HepG2 (cell line): ENCODE data around the gene COL4A6. TPM values are rescaled to one million over a fixed set of nuclear protein-coding genes. Genes with fewer than 3 reads are reported as not detected.

Experiments used
- ATAC-seq: fragments of 200-7000 bp; cut with Tn5 transposase; 3 replicates; pipeline ENCODE4 v1.9.1; 2020; ENCODE audit warnings: mild to moderate bottlenecking, moderate library complexity
- BruUV-seq: library from RNA; stranded (reverse); fragments of 400-500 nt; replicated peaks from 2 replicates; lab custom pipeline; 2021; lab: Mats Ljungman, UMichigan
- CTCF ChIA-PET: fragments of 300-600 bp; formaldehyde crosslinking; extraction: SDS; loops from one replicate; lab custom pipeline; 2021; ENCODE audit warnings: low total read pairs, inconsistent platforms, low intra/inter-chr PET ratio; lab: Yijun Ruan, JAX
- POLR2A ChIA-PET: fragments of 350-600 bp; sonication (Branson Sonifier 250); formaldehyde crosslinking; loops from one replicate; lab custom pipeline; 2020; ENCODE audit warnings: antibody characterized with exemption, inconsistent platforms; lab: Yijun Ruan, JAX
- DNase-seq: peaks from one replicate; pipeline ENCODE4 v3.0.0-alpha.2; 2015; ENCODE audit warnings: low spot score
- FAIRE-seq: peaks from 3 replicates; lab custom pipeline; 2011; peaks lifted over from hg19 to GRCh38; lab: Jason Lieb, UNC
- H2AFZ ChIP-seq: one replicate; pipeline ENCODE4 v1.6.1; 2011; ENCODE audit warnings: low read length, inconsistent platforms
- H3K27ac ChIP-seq: fragments of 300-600 bp; 3 replicates; pipeline ENCODE4 v1.8.0; 2011; ENCODE audit warnings: mixed run types, mild to moderate bottlenecking, mixed read lengths, low read length, inconsistent platforms; ENCODE audit not compliant: insufficient read depth; ENCODE audit errors: extremely low read length
- H3K27me3 ChIP-seq, 2 experiments: fragments of 200-600 bp in 1 of 2; 2 replicates in 1 of 2; 3 replicates in 1 of 2; pipeline versions ENCODE4 v1.6.0 to v1.8.0; 2011; ENCODE audit warnings: low read length in 2 of 2, mild to moderate bottlenecking in 2 of 2, moderate library complexity in 2 of 2, inconsistent platforms in 1 of 2; ENCODE audit not compliant: insufficient read depth in 2 of 2, control insufficient read depth in 1 of 2
- H3K36me3 ChIP-seq, 2 experiments: fragments of 200-600 bp in 1 of 2; replicated peaks in 1 of 2; 2 replicates in 1 of 2; 3 replicates in 1 of 2; pipeline versions ENCODE4 v1.5.1 to v1.8.0; 2011; ENCODE audit warnings: low read length in 2 of 2, inconsistent platforms in 1 of 2; ENCODE audit not compliant: insufficient read depth in 2 of 2, control insufficient read depth in 1 of 2
- H3K4me1 ChIP-seq: 2 replicates; pipeline ENCODE4 v1.5.1; 2012; ENCODE audit warnings: low read length, inconsistent platforms; ENCODE audit not compliant: insufficient read depth
- H3K4me2 ChIP-seq: 2 replicates; pipeline ENCODE4 v1.6.0; 2011; ENCODE audit warnings: low read depth, low read length, inconsistent platforms
- H3K4me3 ChIP-seq, 3 experiments: fragments of 200-600 bp in 1 of 3; sonication (generic), shearing (Covaris generic) in 1 of 3; replicated peaks in 1 of 3; 2 replicates each; pipeline ENCODE4 v1.5.1; 2011 to 2016; ENCODE audit warnings: low read length in 3 of 3, inconsistent platforms in 2 of 3, low read depth in 2 of 3, mild to moderate bottlenecking in 2 of 3, control low read depth in 1 of 3, mixed read lengths in 1 of 3; ENCODE audit not compliant: insufficient read depth in 1 of 3
- H3K79me2 ChIP-seq: one replicate; pipeline ENCODE4 v1.6.1; 2011; ENCODE audit warnings: low read length, inconsistent platforms; ENCODE audit not compliant: insufficient read depth
- H3K9ac ChIP-seq: 2 replicates; pipeline ENCODE4 v1.6.0; 2011; ENCODE audit warnings: mild to moderate bottlenecking, low read depth, low read length, inconsistent platforms; ENCODE audit not compliant: insufficient read depth
- H3K9me3 ChIP-seq: 2 replicates; pipeline ENCODE4 v1.5.1; 2012; ENCODE audit warnings: mild to moderate bottlenecking, low read length
- H4K20me1 ChIP-seq: 2 replicates; pipeline ENCODE4 v1.6.0; 2011; ENCODE audit warnings: inconsistent platforms, mild to moderate bottlenecking, low read length, moderate library complexity; ENCODE audit not compliant: insufficient read depth
- ATF7 ChIP-seq, 2 experiments: fragments of 450-650 bp in 1 of 2; sonication (generic) in 1 of 2; formaldehyde crosslinking in 1 of 2; IDR thresholded peaks; 2 replicates each; pipeline versions ENCODE4 v1.4.0 to v1.6.1; 2016 to 2020; ENCODE audit warnings: antibody characterized with exemption in 1 of 2, mild to moderate bottlenecking in 1 of 2, missing genetic modification reagents in 1 of 2
- EHMT2 ChIP-seq: fragments of 200-600 bp; sonication (generic); IDR thresholded peaks from 2 replicates; pipeline ENCODE4 v1.7.0; 2017; ENCODE audit warnings: antibody characterized with exemption, low read depth, low read length, borderline replicate concordance
- ELF3 ChIP-seq: IDR thresholded peaks from 2 replicates; pipeline ENCODE4 v1.6.1; 2016; ENCODE audit warnings: missing genetic modification reagents, missing compliant biosample characterization
- HNF4A ChIP-seq: sonication (generic); formaldehyde crosslinking; IDR thresholded peaks from 2 replicates; pipeline ENCODE4 v1.4.0; 2020; ENCODE audit warnings: missing genetic modification reagents
- IKZF1 ChIP-seq: fragments of 450-650 bp; IDR thresholded peaks from 2 replicates; pipeline ENCODE4 v1.7.1; 2016
- KLF9 ChIP-seq: IDR thresholded peaks from 2 replicates; pipeline ENCODE4 v1.6.1; 2016; ENCODE audit warnings: low read depth
- ONECUT2 ChIP-seq: sonication (generic); formaldehyde crosslinking; IDR thresholded peaks from 2 replicates; pipeline ENCODE4 v1.4.0; 2020; ENCODE audit warnings: missing genetic modification reagents
- PAF1 ChIP-seq: IDR thresholded peaks from 2 replicates; pipeline ENCODE4 v1.6.1; 2016; ENCODE audit warnings: missing genetic modification reagents, missing compliant biosample characterization
- ZNF383 ChIP-seq: sonication (generic); formaldehyde crosslinking; IDR thresholded peaks from 2 replicates; pipeline ENCODE4 v1.4.0; 2020; ENCODE audit warnings: missing genetic modification reagents, mild to moderate bottlenecking, borderline replicate concordance
- ZNF543 ChIP-seq: sonication (generic); formaldehyde crosslinking; IDR thresholded peaks from 2 replicates; pipeline ENCODE4 v1.4.0; 2020; ENCODE audit warnings: mild to moderate bottlenecking, missing genetic modification reagents
- ZNF556 ChIP-seq: sonication (generic); formaldehyde crosslinking; IDR thresholded peaks from 2 replicates; pipeline ENCODE4 v1.4.0; 2020; ENCODE audit warnings: mild to moderate bottlenecking, missing genetic modification reagents, borderline replicate concordance
- ZNF724P ChIP-seq: sonication (generic); formaldehyde crosslinking; IDR thresholded peaks from 2 replicates; pipeline ENCODE4 v1.8.0; 2022; ENCODE audit warnings: missing genetic modification reagents, borderline replicate concordance
- ZNF775 ChIP-seq: sonication (generic); formaldehyde crosslinking; IDR thresholded peaks from 2 replicates; pipeline ENCODE4 v1.4.0; 2020; ENCODE audit warnings: missing genetic modification reagents, mild to moderate bottlenecking, moderate library complexity, borderline replicate concordance
- ZSCAN25 ChIP-seq: sonication (generic); formaldehyde crosslinking; IDR thresholded peaks from 2 replicates; pipeline ENCODE4 v1.8.0; 2022; ENCODE audit warnings: mild to moderate bottlenecking, missing genetic modification reagents
- WGBS: methylation state at CpG from one replicate; pipeline ENCODE4 v1.1.6; 2017; ENCODE audit warnings: low lambda C conversion rate; 5-methylcytosine and 5-hydroxymethylcytosine counted together
- in situ Hi-C: cut with HindIII; loops from 2 replicates; pipeline ENCODE4 v1.10.0; 2017; ENCODE audit warnings: low pct_unique_long_range_greater_than_20kb; ENCODE audit not compliant: extremely low pct_ligation_motif_present
- intact Hi-C: fragments of 100-400 bp; cut with micrococcal nuclease; formaldehyde crosslinking; loops from one replicate; pipeline ENCODE4 v1.10.0; 2022; ENCODE audit not compliant: unreplicated experiment
- polyA plus RNA-seq, 8 experiments: library from polyadenylated mRNA; depleted of rRNA in 3 of 8; stranded (reverse) in 7 of 8; unstranded in 1 of 8; fragments of >200 nt; fragmentation: Illumina TruSeq in 4 of 8; extraction: Trizol in 4 of 8; gene quantifications; 2 replicates each; pipeline versions ENCODE4 v1.2.1 to v1.2.3, GENCODE V29; 2011 to 2016; ENCODE audit warnings: low read depth in 4 of 8, missing spikeins in 1 of 8, mixed read lengths in 1 of 8; ENCODE audit not compliant: insufficient read depth in 1 of 8
- total RNA-seq, 5 experiments: library from RNA; depleted of rRNA; stranded (reverse); fragments of >200 nt; fragmentation: Illumina TruSeq; extraction: Trizol; gene quantifications; 2 replicates each; pipeline ENCODE4 v1.2.3, GENCODE V29; 2016; ENCODE audit warnings: low read depth in 1 of 5
- TF ChIP-seq, protein P1 (sequence below): sonication (generic); formaldehyde crosslinking; conservative IDR thresholded peaks from 2 replicates; pipeline ENCODE4 v1.4.0; 2020; ENCODE audit warnings: mild to moderate bottlenecking, missing genetic modification reagents, moderate library complexity
- TF ChIP-seq, protein P2 (sequence below): sonication (generic); formaldehyde crosslinking; IDR thresholded peaks from 2 replicates; pipeline ENCODE4 v1.5.1; 2020; ENCODE audit warnings: missing genetic modification reagents, mild to moderate bottlenecking, borderline replicate concordance
- TF ChIP-seq, protein P3 (sequence below): sonication (generic); formaldehyde crosslinking; IDR thresholded peaks from 2 replicates; pipeline ENCODE4 v1.8.0; 2022; ENCODE audit warnings: mild to moderate bottlenecking, missing genetic modification reagents; ENCODE audit not compliant: insufficient replicate concordance
- TF ChIP-seq, protein P4 (sequence below): sonication (generic); formaldehyde crosslinking; IDR thresholded peaks from 2 replicates; pipeline ENCODE4 v1.4.0; 2020; ENCODE audit warnings: missing genetic modification reagents

The COL4A6 gene
- total and polyA plus RNA-seq, 2 of the 13 experiments (the other 11 are each of a cell fraction or from before 2014, with no cell fraction given), result 4.5 to 8.2 TPM

DNA sequence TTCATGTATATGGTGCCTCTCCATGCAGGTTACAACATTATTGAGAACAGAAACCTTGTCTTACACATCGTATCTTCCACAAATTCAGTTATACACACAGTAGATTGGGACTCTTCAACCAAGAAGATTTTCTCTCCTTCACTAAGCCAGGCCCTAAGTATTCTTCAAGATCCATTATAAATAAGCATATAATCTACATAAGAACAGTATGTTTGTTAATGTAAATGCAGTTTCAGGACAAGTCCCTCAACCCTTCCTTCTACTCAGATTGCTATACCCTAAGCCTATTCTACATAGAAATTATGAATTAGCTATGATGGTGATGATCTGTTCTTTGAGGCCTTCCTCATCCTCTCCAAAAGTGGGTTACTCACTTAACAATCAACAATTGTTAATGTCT, 41.2 kb downstream of the COL4A6 start:
- ChIA-PET CTCF (no interaction called here), POLR2A (no interaction called here)
- Histone ChIP-seq H3K36me3 (no peaks in the 10 kb centered on the region), H3K4me1 (peaks cover 10% of the 10 kb centered on the region), H2AFZ (no peak overlapping the region), H3K79me2 (no peaks in the 10 kb centered on the region), H3K9ac (no peak overlapping the region), H3K27ac (no peak overlapping the region), H4K20me1 (no peaks in the 10 kb centered on the region), H3K27me3 (no peaks in the 10 kb centered on the region), H3K4me3 (no peak overlapping the region), H3K4me2 (no peak overlapping the region), H3K9me3 (no peaks in the 10 kb centered on the region)
- in situ Hi-C loops, result no loop called here
- ATAC-seq (no peak), FAIRE-seq (no peak), DNase-seq (no peak)
- BruUV-seq, result no TSS peak
- intact Hi-C loops, result no loop called here
- 94% methylated on average over 1 of the region's 1 CpG for WGBS
- TF ChIP-seq HNF4A (CRISPR knock-in tag) (no peak), ATF7 (IDR thresholded peaks at IDR 0.05) (no peak), ATF7 (CRISPR knock-in tag; IDR thresholded peaks at IDR 0.05) (no peak), EHMT2 (no peak), ELF3 (CRISPR knock-in tag) (no peak), ZNF724P (CRISPR knock-in tag) (no peak), ZNF775 (CRISPR knock-in tag) (no peak), ZNF556 (CRISPR knock-in tag) (no peak), KLF9 (CRISPR knock-in tag) (no peak), ZNF543 (CRISPR knock-in tag) (no peak), ONECUT2 (CRISPR knock-in tag) (no peak), IKZF1 (no peak), ZNF383 (CRISPR knock-in tag) (no peak), ZSCAN25 (CRISPR knock-in tag) (no peak), PAF1 (CRISPR knock-in tag) (no peak)
- TF ChIP-seq, protein P1, sequence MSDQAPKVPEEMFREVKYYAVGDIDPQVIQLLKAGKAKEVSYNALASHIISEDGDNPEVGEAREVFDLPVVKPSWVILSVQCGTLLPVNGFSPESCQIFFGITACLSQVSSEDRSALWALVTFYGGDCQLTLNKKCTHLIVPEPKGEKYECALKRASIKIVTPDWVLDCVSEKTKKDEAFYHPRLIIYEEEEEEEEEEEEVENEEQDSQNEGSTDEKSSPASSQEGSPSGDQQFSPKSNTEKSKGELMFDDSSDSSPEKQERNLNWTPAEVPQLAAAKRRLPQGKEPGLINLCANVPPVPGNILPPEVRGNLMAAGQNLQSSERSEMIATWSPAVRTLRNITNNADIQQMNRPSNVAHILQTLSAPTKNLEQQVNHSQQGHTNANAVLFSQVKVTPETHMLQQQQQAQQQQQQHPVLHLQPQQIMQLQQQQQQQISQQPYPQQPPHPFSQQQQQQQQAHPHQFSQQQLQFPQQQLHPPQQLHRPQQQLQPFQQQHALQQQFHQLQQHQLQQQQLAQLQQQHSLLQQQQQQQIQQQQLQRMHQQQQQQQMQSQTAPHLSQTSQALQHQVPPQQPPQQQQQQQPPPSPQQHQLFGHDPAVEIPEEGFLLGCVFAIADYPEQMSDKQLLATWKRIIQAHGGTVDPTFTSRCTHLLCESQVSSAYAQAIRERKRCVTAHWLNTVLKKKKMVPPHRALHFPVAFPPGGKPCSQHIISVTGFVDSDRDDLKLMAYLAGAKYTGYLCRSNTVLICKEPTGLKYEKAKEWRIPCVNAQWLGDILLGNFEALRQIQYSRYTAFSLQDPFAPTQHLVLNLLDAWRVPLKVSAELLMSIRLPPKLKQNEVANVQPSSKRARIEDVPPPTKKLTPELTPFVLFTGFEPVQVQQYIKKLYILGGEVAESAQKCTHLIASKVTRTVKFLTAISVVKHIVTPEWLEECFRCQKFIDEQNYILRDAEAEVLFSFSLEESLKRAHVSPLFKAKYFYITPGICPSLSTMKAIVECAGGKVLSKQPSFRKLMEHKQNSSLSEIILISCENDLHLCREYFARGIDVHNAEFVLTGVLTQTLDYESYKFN (CRISPR knock-in tag), result no peak
- TF ChIP-seq, protein P2, sequence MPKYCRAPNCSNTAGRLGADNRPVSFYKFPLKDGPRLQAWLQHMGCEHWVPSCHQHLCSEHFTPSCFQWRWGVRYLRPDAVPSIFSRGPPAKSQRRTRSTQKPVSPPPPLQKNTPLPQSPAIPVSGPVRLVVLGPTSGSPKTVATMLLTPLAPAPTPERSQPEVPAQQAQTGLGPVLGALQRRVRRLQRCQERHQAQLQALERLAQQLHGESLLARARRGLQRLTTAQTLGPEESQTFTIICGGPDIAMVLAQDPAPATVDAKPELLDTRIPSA (CRISPR knock-in tag), result no peak
- TF ChIP-seq, protein P3, sequence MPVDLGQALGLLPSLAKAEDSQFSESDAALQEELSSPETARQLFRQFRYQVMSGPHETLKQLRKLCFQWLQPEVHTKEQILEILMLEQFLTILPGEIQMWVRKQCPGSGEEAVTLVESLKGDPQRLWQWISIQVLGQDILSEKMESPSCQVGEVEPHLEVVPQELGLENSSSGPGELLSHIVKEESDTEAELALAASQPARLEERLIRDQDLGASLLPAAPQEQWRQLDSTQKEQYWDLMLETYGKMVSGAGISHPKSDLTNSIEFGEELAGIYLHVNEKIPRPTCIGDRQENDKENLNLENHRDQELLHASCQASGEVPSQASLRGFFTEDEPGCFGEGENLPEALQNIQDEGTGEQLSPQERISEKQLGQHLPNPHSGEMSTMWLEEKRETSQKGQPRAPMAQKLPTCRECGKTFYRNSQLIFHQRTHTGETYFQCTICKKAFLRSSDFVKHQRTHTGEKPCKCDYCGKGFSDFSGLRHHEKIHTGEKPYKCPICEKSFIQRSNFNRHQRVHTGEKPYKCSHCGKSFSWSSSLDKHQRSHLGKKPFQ (CRISPR knock-in tag), result no peak
- TF ChIP-seq, protein P4, sequence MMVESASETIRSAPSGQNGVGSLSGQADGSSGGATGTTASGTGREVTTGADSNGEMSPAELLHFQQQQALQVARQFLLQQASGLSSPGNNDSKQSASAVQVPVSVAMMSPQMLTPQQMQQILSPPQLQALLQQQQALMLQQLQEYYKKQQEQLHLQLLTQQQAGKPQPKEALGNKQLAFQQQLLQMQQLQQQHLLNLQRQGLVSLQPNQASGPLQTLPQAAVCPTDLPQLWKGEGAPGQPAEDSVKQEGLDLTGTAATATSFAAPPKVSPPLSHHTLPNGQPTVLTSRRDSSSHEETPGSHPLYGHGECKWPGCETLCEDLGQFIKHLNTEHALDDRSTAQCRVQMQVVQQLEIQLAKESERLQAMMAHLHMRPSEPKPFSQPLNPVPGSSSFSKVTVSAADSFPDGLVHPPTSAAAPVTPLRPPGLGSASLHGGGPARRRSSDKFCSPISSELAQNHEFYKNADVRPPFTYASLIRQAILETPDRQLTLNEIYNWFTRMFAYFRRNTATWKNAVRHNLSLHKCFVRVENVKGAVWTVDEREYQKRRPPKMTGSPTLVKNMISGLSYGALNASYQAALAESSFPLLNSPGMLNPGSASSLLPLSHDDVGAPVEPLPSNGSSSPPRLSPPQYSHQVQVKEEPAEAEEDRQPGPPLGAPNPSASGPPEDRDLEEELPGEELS (CRISPR knock-in tag), result no peak
